HCT116 (cell line): ENCODE measurements around the gene FNDC3B. TPM values are rescaled to one million over a fixed set of nuclear protein-coding genes. Genes with fewer than 3 reads are reported as not detected.

Experiments
- ATAC-seq: fragments of 200-7000 bp; cut with Tn5 transposase; 2 replicates; pipeline ENCODE4 v1.9.1; 2020; ENCODE audit warnings: mild to moderate bottlenecking, moderate library complexity
- BruUV-seq: library from RNA; stranded (reverse); fragments of 400-500 nt; replicated peaks from 2 replicates; lab custom pipeline; 2021; lab: Mats Ljungman, UMichigan
- CTCF ChIA-PET: fragments of 300-600 bp; sonication (Branson Sonifier 250); formaldehyde crosslinking; loops from one replicate; lab custom pipeline; 2021; ENCODE audit warnings: antibody characterized with exemption; lab: Charles Lee
- POLR2A ChIA-PET: fragments of 300-600, 350-600 bp; sonication (Branson Sonifier 250); formaldehyde crosslinking; loops from one replicate; lab custom pipeline; 2021; ENCODE audit warnings: antibody characterized with exemption; lab: Charles Lee
- RAD21 ChIA-PET, 2 experiments: fragments of 300-600 bp; sonication (Branson Sonifier 250); formaldehyde crosslinking; loops; one replicate each; lab custom pipeline; 2023; ENCODE audit warnings: low total read pairs in 2 of 2; ENCODE audit not compliant: uncharacterized antibody in 2 of 2, unreplicated experiment in 2 of 2, low non-redundant PET in 1 of 2; lab: Charles Lee
- DNase-seq: peaks from one replicate; pipeline ENCODE4 v3.0.0-alpha.2; 2010; ENCODE audit warnings: low read depth, low spot score
- H2AFZ ChIP-seq: fragments of 200-600 bp; shearing (Covaris generic), sonication (generic); 2 replicates; pipeline ENCODE4 v1.6.1; 2017; ENCODE audit warnings: low read depth, mixed run types, mixed read lengths, antibody characterized with exemption, low read length; ENCODE audit not compliant: poor library complexity, severe bottlenecking
- H3K27ac ChIP-seq: 2 replicates; pipeline ENCODE4 v1.5.1; 2012; ENCODE audit warnings: low read depth, low read length
- H3K27me3 ChIP-seq: fragments of 200-600 bp; sonication (generic); 2 replicates; pipeline ENCODE4 v1.6.1; 2016; ENCODE audit warnings: mixed run types, low read length, mixed read lengths; ENCODE audit not compliant: insufficient read depth
- H3K36me3 ChIP-seq, 2 experiments: fragments of 200-500 bp in 1 of 2; fragments of 200-600 bp in 1 of 2; sonication (Bioruptor generic) in 1 of 2; sonication (generic) in 1 of 2; 2 replicates each; pipeline versions ENCODE4 v1.5.1 to v1.6.1; 2014 to 2016; ENCODE audit warnings: low read length in 2 of 2, inconsistent platforms in 1 of 2, mixed read lengths in 1 of 2, mixed run types in 1 of 2; ENCODE audit not compliant: insufficient read depth in 2 of 2, control insufficient read depth in 1 of 2
- H3K4me1 ChIP-seq, 2 experiments: fragments of 200-600 bp in 1 of 2; sonication (generic) in 1 of 2; 2 replicates each; pipeline versions ENCODE4 v1.5.1 to v1.6.1; 2012 to 2017; ENCODE audit warnings: low read length in 2 of 2, inconsistent platforms in 1 of 2, mild to moderate bottlenecking in 1 of 2, mixed read lengths in 1 of 2, mixed run types in 1 of 2, moderate library complexity in 1 of 2; ENCODE audit not compliant: insufficient read depth in 2 of 2, control insufficient read depth in 1 of 2
- H3K4me2 ChIP-seq: fragments of 200-600 bp; sonication (generic); 2 replicates; pipeline ENCODE4 v1.6.1; 2017; ENCODE audit warnings: mixed run types, low read length, mixed read lengths
- H3K4me3 ChIP-seq, 2 experiments: fragments of 200-600 bp in 1 of 2; sonication (generic) in 1 of 2; replicated peaks in 1 of 2; 2 replicates each; pipeline ENCODE4 v1.5.1; 2011 to 2016; ENCODE audit warnings: low read length in 2 of 2, control low read depth in 1 of 2, low read depth in 1 of 2, mild to moderate bottlenecking in 1 of 2, mixed read lengths in 1 of 2, mixed run types in 1 of 2
- H3K79me2 ChIP-seq: fragments of 200-600 bp; sonication (generic); 2 replicates; pipeline ENCODE4 v1.6.1; 2017; ENCODE audit warnings: mild to moderate bottlenecking, mixed run types, low read length, moderate library complexity, mixed read lengths; ENCODE audit not compliant: insufficient read depth
- H3K9ac ChIP-seq: fragments of 200-600 bp; sonication (generic); 2 replicates; pipeline ENCODE4 v1.6.1; 2016; ENCODE audit warnings: low read length, mixed read lengths
- H3K9me2 ChIP-seq: fragments of 200-600 bp; sonication (generic), shearing (Covaris generic); 2 replicates; pipeline ENCODE4 v1.6.1; 2017; ENCODE audit warnings: mixed run types, mild to moderate bottlenecking, moderate library complexity; ENCODE audit not compliant: insufficient read depth
- H3K9me3 ChIP-seq, 2 experiments: fragments of 200-500 bp in 1 of 2; fragments of 200-600 bp in 1 of 2; sonication (Bioruptor generic) in 1 of 2; sonication (generic) in 1 of 2; 2 replicates each; pipeline ENCODE4 v1.6.1; 2014 to 2017; ENCODE audit warnings: low read length in 2 of 2, mixed read lengths in 2 of 2, inconsistent platforms in 1 of 2, low read depth in 1 of 2, mild to moderate bottlenecking in 1 of 2, mixed run types in 1 of 2, moderate library complexity in 1 of 2; ENCODE audit not compliant: control insufficient read depth in 1 of 2, insufficient read depth in 1 of 2
- H4K20me1 ChIP-seq: fragments of 200-600 bp; sonication (generic), shearing (Covaris generic); 2 replicates; pipeline ENCODE4 v1.6.1; 2017; ENCODE audit warnings: mixed run types, mild to moderate bottlenecking, moderate library complexity; ENCODE audit not compliant: insufficient read depth
- CBX3 ChIP-seq: IDR thresholded peaks from 2 replicates; pipeline ENCODE4 v1.6.1; 2012; ENCODE audit warnings: low read depth
- ELF1 ChIP-seq: IDR thresholded peaks from 2 replicates; pipeline ENCODE4 v1.6.1; 2012; ENCODE audit warnings: low read depth, borderline replicate concordance
- EZH2 ChIP-seq: fragments of 200-600 bp; sonication (generic); IDR thresholded peaks from 2 replicates; pipeline ENCODE4 v1.6.1; 2017; ENCODE audit warnings: antibody characterized with exemption, mixed run types
- EZH2phosphoT487 ChIP-seq: fragments of 200-600 bp; IDR thresholded peaks from 2 replicates; pipeline ENCODE4 v1.6.1; 2018; ENCODE audit warnings: antibody characterized with exemption, borderline replicate concordance
- FOSL1 ChIP-seq: IDR thresholded peaks from 2 replicates; pipeline ENCODE4 v1.6.1; 2012; ENCODE audit warnings: low read depth
- JUND ChIP-seq: IDR thresholded peaks from 2 replicates; pipeline ENCODE4 v1.6.1; 2012
- POLR2A ChIP-seq: IDR thresholded peaks from 2 replicates; pipeline ENCODE4 v1.7.0; 2011; ENCODE audit warnings: borderline replicate concordance; ENCODE audit not compliant: insufficient read depth, insufficient read length; ENCODE audit errors: extremely low read depth
- RAD21 ChIP-seq: IDR thresholded peaks from 2 replicates; pipeline ENCODE4 v1.6.1; 2012; ENCODE audit warnings: low read depth, mild to moderate bottlenecking
- SIN3A ChIP-seq: IDR thresholded peaks from 2 replicates; pipeline ENCODE4 v1.6.1; 2012; ENCODE audit warnings: low read depth
- SP1 ChIP-seq: IDR thresholded peaks from 2 replicates; pipeline ENCODE4 v1.6.1; 2012; ENCODE audit warnings: low read depth
- TCF7L2 ChIP-seq: IDR thresholded peaks from 2 replicates; pipeline ENCODE4 v1.7.0; 2011; ENCODE audit warnings: borderline replicate concordance, inconsistent platforms; ENCODE audit not compliant: insufficient read depth, insufficient read length; ENCODE audit errors: extremely low read depth
- ZFX ChIP-seq: fragments of 450-650 bp; IDR thresholded peaks from 2 replicates; pipeline ENCODE4 v1.6.1; 2017
- ZNF274 ChIP-seq: fragments of 200-500 bp; sonication (Bioruptor generic); IDR thresholded peaks from 2 replicates; pipeline ENCODE4 v1.6.1; 2014; ENCODE audit warnings: mild to moderate bottlenecking, low read depth, low read length, inconsistent platforms
- intact Hi-C: fragments of 100-400 bp; cut with micrococcal nuclease; formaldehyde crosslinking; loops from 2 replicates; pipeline ENCODE4 v1.10.0; 2022
- total RNA-seq: library from RNA; stranded (reverse); gene quantifications from one replicate; pipeline ENCODE4 v1.2.1, GENCODE V29; 2021; ENCODE audit not compliant: unreplicated experiment
- TF ChIP-seq, protein P1 (sequence below): IDR thresholded peaks from 2 replicates; pipeline ENCODE4 v1.6.1; 2011; ENCODE audit warnings: mild to moderate bottlenecking, low read length, moderate library complexity; ENCODE audit not compliant: insufficient replicate concordance; ENCODE audit errors: extremely low read depth
- TF ChIP-seq, protein P2 (sequence below), 3 experiments: fragments of 200-600 bp in 1 of 3; sonication (generic) in 1 of 3; IDR thresholded peaks in 2 of 3; conservative IDR thresholded peaks in 1 of 3; 2 replicates each; pipeline ENCODE4 v1.5.1; 2012 to 2017; ENCODE audit warnings: low read depth in 2 of 3, low read length in 2 of 3, antibody characterized with exemption in 1 of 3, borderline replicate concordance in 1 of 3, control low read depth in 1 of 3, mild to moderate bottlenecking in 1 of 3, mixed read lengths in 1 of 3, mixed run types in 1 of 3, moderate library complexity in 1 of 3; ENCODE audit not compliant: insufficient read depth in 1 of 3
- TF ChIP-seq, protein P3 (sequence below): IDR thresholded peaks from 2 replicates; pipeline ENCODE4 v1.6.1; 2012

FNDC3B gene
- total RNA-seq, 1 experiment from 2014 or later = 45.7 TPM

DNA sequence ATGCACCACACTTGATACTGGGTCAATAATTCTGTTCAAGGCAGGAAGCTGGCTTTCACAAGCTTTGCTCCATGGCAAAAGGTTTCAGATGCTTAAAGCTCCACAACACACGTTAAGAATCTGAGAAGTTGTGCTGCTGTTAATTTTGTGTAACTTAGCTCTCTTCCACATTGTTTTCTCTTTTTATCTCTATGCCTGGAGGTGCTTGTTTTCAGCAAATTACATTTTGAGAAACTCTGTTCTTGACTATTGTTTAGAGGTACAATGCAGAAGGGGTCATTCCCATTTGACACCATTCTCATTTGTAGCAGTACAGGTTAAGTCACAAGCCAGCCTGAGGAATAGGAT lies 156.0 kb downstream of the FNDC3B start:
- Histone ChIP-seq H3K27me3 (no peaks in the 10 kb centered on the region), H3K4me2 (no peak overlapping the region), H3K79me2 (no peaks in the 10 kb centered on the region)

More for the DNA sequence above, 156.0 kb downstream of the FNDC3B start:
- RAD21 ChIA-PET = no interaction called here
- H3K4me1 ChIP-seq = no peaks in the 10 kb centered on the region
- TF ChIP-seq FOSL1 = no peak
- TF ChIP-seq, protein P1, sequence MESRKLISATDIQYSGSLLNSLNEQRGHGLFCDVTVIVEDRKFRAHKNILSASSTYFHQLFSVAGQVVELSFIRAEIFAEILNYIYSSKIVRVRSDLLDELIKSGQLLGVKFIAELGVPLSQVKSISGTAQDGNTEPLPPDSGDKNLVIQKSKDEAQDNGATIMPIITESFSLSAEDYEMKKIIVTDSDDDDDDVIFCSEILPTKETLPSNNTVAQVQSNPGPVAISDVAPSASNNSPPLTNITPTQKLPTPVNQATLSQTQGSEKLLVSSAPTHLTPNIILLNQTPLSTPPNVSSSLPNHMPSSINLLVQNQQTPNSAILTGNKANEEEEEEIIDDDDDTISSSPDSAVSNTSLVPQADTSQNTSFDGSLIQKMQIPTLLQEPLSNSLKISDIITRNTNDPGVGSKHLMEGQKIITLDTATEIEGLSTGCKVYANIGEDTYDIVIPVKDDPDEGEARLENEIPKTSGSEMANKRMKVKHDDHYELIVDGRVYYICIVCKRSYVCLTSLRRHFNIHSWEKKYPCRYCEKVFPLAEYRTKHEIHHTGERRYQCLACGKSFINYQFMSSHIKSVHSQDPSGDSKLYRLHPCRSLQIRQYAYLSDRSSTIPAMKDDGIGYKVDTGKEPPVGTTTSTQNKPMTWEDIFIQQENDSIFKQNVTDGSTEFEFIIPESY = no peak
- no peak for TF ChIP-seq EZH2
- no peak for TF ChIP-seq ZFX
- TF ChIP-seq RAD21 = no peak
- TF ChIP-seq ELF1 = no peak
- TF ChIP-seq JUND = no peak
- TF ChIP-seq SIN3A = no peak
- TF ChIP-seq EZH2phosphoT487 = no peak
- TF ChIP-seq SP1 = no peak
- TF ChIP-seq CBX3 = no peak
- TF ChIP-seq, protein P2, sequence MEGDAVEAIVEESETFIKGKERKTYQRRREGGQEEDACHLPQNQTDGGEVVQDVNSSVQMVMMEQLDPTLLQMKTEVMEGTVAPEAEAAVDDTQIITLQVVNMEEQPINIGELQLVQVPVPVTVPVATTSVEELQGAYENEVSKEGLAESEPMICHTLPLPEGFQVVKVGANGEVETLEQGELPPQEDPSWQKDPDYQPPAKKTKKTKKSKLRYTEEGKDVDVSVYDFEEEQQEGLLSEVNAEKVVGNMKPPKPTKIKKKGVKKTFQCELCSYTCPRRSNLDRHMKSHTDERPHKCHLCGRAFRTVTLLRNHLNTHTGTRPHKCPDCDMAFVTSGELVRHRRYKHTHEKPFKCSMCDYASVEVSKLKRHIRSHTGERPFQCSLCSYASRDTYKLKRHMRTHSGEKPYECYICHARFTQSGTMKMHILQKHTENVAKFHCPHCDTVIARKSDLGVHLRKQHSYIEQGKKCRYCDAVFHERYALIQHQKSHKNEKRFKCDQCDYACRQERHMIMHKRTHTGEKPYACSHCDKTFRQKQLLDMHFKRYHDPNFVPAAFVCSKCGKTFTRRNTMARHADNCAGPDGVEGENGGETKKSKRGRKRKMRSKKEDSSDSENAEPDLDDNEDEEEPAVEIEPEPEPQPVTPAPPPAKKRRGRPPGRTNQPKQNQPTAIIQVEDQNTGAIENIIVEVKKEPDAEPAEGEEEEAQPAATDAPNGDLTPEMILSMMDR (IDR thresholded peaks at IDR 0.05 in 2 of 3, conservative IDR thresholded peaks at IDR 0.05 in 1 of 3; ENCODE audit: borderline replicate concordance in 1 of 3, insufficient read depth in 1 of 3, low read depth in 2 of 3, low read length in 2 of 3) = no peak
- no peak for TF ChIP-seq TCF7L2
- TF ChIP-seq, protein P3, sequence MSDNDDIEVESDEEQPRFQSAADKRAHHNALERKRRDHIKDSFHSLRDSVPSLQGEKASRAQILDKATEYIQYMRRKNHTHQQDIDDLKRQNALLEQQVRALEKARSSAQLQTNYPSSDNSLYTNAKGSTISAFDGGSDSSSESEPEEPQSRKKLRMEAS = no peak
- TF ChIP-seq POLR2A = no peak
- TF ChIP-seq ZNF274 = no peak
- no peaks in the 10 kb centered on the region for H3K36me3 ChIP-seq
- no TSS peak for BruUV-seq
- DNase-seq = no peak
- H3K4me3 ChIP-seq = no peak overlapping the region
- POLR2A ChIA-PET = no interaction called here
- no peaks in the 10 kb centered on the region for H3K9me3 ChIP-seq
- no peak for ATAC-seq
- CTCF ChIA-PET = no interaction called here
- no peak overlapping the region for H2AFZ ChIP-seq
- H3K9ac ChIP-seq = no peak overlapping the region
- H4K20me1 ChIP-seq = no peaks in the 10 kb centered on the region
- H3K9me2 ChIP-seq = no peaks in the 10 kb centered on the region
- no peak overlapping the region for H3K27ac ChIP-seq
- intact Hi-C loops = no loop called here
